GM20431 (cell line): ENCODE data around the gene XRCC6.
"Not testable (repeated sequence)": the region's sequence is repeated elsewhere in the genome, so short reads cannot be mapped to it uniquely, and the experiment has no call there.

ENCODE experiments used
- in situ Hi-C: fragments of 300-500 bp; cut with MseI, MboI; formaldehyde crosslinking; loops from one replicate; pipeline ENCODE4 v1.15.0; 2020; ENCODE audit warnings: low sequenced_read_pairs; ENCODE audit not compliant: unreplicated experiment

XRCC6 gene

GRCh38 chr22:41682033-41682807 is 61.1 kb downstream of the XRCC6 start:
- in situ Hi-C loops: no loop called here

GRCh38 chr22:41683052-41683451 is 62.0 kb downstream of the XRCC6 start:
- in situ Hi-C loops: no loop called here

GRCh38 chr22:41683616-41684015 is 62.5 kb downstream of the XRCC6 start:
- in situ Hi-C loops: no loop called here

- in situ Hi-C loops: no loop called here
Observed at GRCh38 chr22:41684194-41684593, 63.1 kb downstream of the XRCC6 start.

- in situ Hi-C loops: not testable (repeated sequence)
Observed at GRCh38 chr22:41686890-41687289, 65.8 kb downstream of the XRCC6 start.

GRCh38 chr22:41687901-41688364 is 66.8 kb downstream of the XRCC6 start:
- in situ Hi-C loops: no loop called here

GRCh38 chr22:41688365-41689211 is 67.5 kb downstream of the XRCC6 start, which contains the start of gene SNU13:
Gene SNU13 (minus strand): TSS chr22:41688867. CDS start chr22:41688796, 71 bp downstream.
- in situ Hi-C loops: no loop called here

GRCh38 chr22:41690476-41690875 is 69.4 kb downstream of the XRCC6 start:
- in situ Hi-C loops: no loop called here

GRCh38 chr22:41695211-41695610 is 74.1 kb downstream of the XRCC6 start:
- in situ Hi-C loops: no loop called here

- in situ Hi-C loops: no loop called here
Observed at GRCh38 chr22:41696703-41697102, 75.6 kb downstream of the XRCC6 start.

- in situ Hi-C loops: no loop called here
Observed at GRCh38 chr22:41697126-41697775, 76.2 kb downstream of the XRCC6 start.

GRCh38 chr22:41699264-41700107 is 78.4 kb downstream of the XRCC6 start, which contains the start of gene MEI1:
Gene MEI1 (plus strand): TSS chr22:41699503. CDS start chr22:41699539, 36 bp downstream.
- in situ Hi-C loops: no loop called here

GRCh38 chr22:41700108-41700364 is 78.9 kb downstream of the XRCC6 start:
- in situ Hi-C loops: no loop called here

- in situ Hi-C loops: no loop called here
Observed at GRCh38 chr22:41702763-41703162, 81.7 kb downstream of the XRCC6 start.

- in situ Hi-C loops: no loop called here
Observed at GRCh38 chr22:41709341-41709740, 88.2 kb downstream of the XRCC6 start.

GRCh38 chr22:41713004-41713403 is 91.9 kb downstream of the XRCC6 start:
- in situ Hi-C loops: no loop called here
